HG02623 (cell line): ENCODE measurements around the gene OBSCN.
"Not testable (repeated sequence)": the region's sequence is repeated elsewhere in the genome, so short reads cannot be mapped to it uniquely, and the experiment has no call there.

ENCODE experiments used
- ATAC-seq: cut with Tn5 transposase; IDR thresholded peaks from one replicate; pipeline ENCODE4 v1.9.1; 2021; ENCODE audit warnings: moderate library complexity; ENCODE audit not compliant: unreplicated experiment

OBSCN gene

GRCh38 chr1:228171221-228171891 lies 36.5 kb upstream of the OBSCN start:
- ATAC-seq = no peak

GRCh38 chr1:228172591-228173527 lies 35.0 kb upstream of the OBSCN start:
- no peak for ATAC-seq

- not testable (repeated sequence) for ATAC-seq
Measured at GRCh38 chr1:228173528-228174481, 34.0 kb upstream of the OBSCN start.

- no peak for ATAC-seq
Measured at GRCh38 chr1:228174482-228175315, 33.1 kb upstream of the OBSCN start.

GRCh38 chr1:228175316-228176023 lies 32.4 kb upstream of the OBSCN start:
- ATAC-seq = no peak

- ATAC-seq = no peak
Measured at GRCh38 chr1:228176024-228176395, 31.8 kb upstream of the OBSCN start.

- ATAC-seq = no peak
Measured at GRCh38 chr1:228176461-228177182, 31.2 kb upstream of the OBSCN start.

GRCh38 chr1:228177183-228177475 lies 30.7 kb upstream of the OBSCN start:
- no peak for ATAC-seq

- no peak for ATAC-seq
Measured at GRCh38 chr1:228177721-228178710, 29.8 kb upstream of the OBSCN start.

- no peak for ATAC-seq
Measured at GRCh38 chr1:228178737-228179684, 28.8 kb upstream of the OBSCN start.

- no peak for ATAC-seq
Measured at GRCh38 chr1:228180271-228180958, 27.4 kb upstream of the OBSCN start.

- ATAC-seq = no peak
Measured at GRCh38 chr1:228180959-228181644, 26.7 kb upstream of the OBSCN start.

GRCh38 chr1:228181645-228182034 lies 26.2 kb upstream of the OBSCN start:
- ATAC-seq = no peak

GRCh38 chr1:228182296-228183030 lies 25.4 kb upstream of the OBSCN start:
- ATAC-seq = no peak

- ATAC-seq = no peak
Measured at GRCh38 chr1:228184152-228184551, 23.7 kb upstream of the OBSCN start.
